HFFc6 (cell line): ENCODE data around the gene LGALS1. TPM values are rescaled to one million over a fixed set of nuclear protein-coding genes. Genes with fewer than 3 reads are reported as not detected.
A peak's percentile ranks its signal among the peaks of the same experiment; 100 is the strongest.
"Not testable (repeated sequence)": the region's sequence is repeated elsewhere in the genome, so short reads cannot be mapped to it uniquely, and the experiment has no call there.

Experiments
- DNase-seq: peaks from one replicate; pipeline ENCODE4 v3.0.0-alpha.2; 2018
- H3K27ac Mint-ChIP-seq: 2 replicates; pipeline ENCODE4 v1.8.0; 2020; ENCODE audit warnings: mild to moderate bottlenecking, mixed read lengths
- H3K27me3 Mint-ChIP-seq: 2 replicates; pipeline ENCODE4 v1.8.0; 2021; ENCODE audit warnings: mild to moderate bottlenecking, moderate library complexity, mixed read lengths; ENCODE audit not compliant: insufficient read depth
- H3K36me3 Mint-ChIP-seq: 2 replicates; pipeline ENCODE4 v1.8.0; 2021; ENCODE audit warnings: low read depth, mixed read lengths
- H3K4me1 Mint-ChIP-seq: 2 replicates; pipeline ENCODE4 v1.8.0; 2020; ENCODE audit warnings: low read depth, mixed read lengths
- H3K4me3 Mint-ChIP-seq: 2 replicates; pipeline ENCODE4 v1.8.0; 2020; ENCODE audit warnings: mild to moderate bottlenecking, moderate library complexity, mixed read lengths
- H3K9me3 Mint-ChIP-seq: 2 replicates; pipeline ENCODE4 v1.8.0; 2020; ENCODE audit warnings: mild to moderate bottlenecking, mixed read lengths
- total RNA-seq, 6 experiments: library from RNA; stranded (reverse); fragmentation: NEBNext Ultra II Directional; extraction: Animal tissue kit (Norgen Biotek cat#: 25700); gene quantifications; 2 replicates in 1 of 6; 3 replicates in 5 of 6; pipeline ENCODE4 v1.2.3, GENCODE V29; 2021
- TF ChIP-seq, protein P1 (sequence below): fragments of 200-600 bp; sonication (generic); IDR thresholded peaks from 2 replicates; pipeline ENCODE4 v1.5.0; 2021; ENCODE audit warnings: antibody characterized with exemption, mild to moderate bottlenecking

LGALS1 gene
- total RNA-seq, 6 experiments from 2014 or later: 5,326 to 7,192 (median 6,673) TPM

DNA sequence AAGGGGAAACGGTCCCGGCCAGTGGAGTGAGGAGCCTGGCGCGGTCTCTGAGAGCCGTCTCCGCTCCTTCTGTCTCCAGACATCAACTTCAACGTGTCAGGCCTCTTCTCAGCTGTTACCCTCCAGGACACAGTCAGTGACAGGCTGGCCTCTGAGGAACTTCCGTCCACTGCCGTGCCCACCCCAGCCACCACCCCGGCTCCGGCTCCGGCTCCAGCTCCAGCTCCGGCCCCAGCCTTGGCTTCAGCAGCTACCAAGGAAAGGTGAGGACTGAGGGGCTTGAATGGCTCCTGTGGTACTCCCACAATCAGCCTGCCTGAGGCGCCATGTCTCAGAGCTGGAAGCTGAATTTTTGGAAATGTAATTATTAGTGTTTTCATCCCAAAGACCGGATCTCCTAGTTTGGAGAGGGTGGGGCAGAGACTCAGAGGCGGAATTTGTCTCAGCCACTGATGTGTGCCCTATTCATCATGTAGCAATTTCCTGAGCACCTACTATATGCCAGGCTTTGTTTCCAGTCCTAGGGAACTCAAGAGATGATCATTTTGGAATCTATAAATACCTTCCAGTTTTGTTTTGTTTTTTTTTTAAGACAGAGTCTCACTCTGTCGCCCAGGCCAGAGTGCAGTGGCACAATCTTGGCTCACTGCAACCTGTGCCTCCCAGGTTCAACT, 24.8 kb upstream of the LGALS1 start:
- no peaks in the 10 kb centered on the region for H3K9me3 Mint-ChIP-seq
- TF ChIP-seq, protein P1, sequence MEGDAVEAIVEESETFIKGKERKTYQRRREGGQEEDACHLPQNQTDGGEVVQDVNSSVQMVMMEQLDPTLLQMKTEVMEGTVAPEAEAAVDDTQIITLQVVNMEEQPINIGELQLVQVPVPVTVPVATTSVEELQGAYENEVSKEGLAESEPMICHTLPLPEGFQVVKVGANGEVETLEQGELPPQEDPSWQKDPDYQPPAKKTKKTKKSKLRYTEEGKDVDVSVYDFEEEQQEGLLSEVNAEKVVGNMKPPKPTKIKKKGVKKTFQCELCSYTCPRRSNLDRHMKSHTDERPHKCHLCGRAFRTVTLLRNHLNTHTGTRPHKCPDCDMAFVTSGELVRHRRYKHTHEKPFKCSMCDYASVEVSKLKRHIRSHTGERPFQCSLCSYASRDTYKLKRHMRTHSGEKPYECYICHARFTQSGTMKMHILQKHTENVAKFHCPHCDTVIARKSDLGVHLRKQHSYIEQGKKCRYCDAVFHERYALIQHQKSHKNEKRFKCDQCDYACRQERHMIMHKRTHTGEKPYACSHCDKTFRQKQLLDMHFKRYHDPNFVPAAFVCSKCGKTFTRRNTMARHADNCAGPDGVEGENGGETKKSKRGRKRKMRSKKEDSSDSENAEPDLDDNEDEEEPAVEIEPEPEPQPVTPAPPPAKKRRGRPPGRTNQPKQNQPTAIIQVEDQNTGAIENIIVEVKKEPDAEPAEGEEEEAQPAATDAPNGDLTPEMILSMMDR: no peak
- no peak overlapping the region for H3K27ac Mint-ChIP-seq
- H3K4me1 Mint-ChIP-seq: no peaks in the 10 kb centered on the region
- peaks cover 2% of the 10 kb centered on the region; the same call in 1 of the 2 replicates for H3K27me3 Mint-ChIP-seq
- no peaks in the 10 kb centered on the region for H3K36me3 Mint-ChIP-seq
- DNase-seq: no peak
- H3K4me3 Mint-ChIP-seq: no peak overlapping the region

DNA sequence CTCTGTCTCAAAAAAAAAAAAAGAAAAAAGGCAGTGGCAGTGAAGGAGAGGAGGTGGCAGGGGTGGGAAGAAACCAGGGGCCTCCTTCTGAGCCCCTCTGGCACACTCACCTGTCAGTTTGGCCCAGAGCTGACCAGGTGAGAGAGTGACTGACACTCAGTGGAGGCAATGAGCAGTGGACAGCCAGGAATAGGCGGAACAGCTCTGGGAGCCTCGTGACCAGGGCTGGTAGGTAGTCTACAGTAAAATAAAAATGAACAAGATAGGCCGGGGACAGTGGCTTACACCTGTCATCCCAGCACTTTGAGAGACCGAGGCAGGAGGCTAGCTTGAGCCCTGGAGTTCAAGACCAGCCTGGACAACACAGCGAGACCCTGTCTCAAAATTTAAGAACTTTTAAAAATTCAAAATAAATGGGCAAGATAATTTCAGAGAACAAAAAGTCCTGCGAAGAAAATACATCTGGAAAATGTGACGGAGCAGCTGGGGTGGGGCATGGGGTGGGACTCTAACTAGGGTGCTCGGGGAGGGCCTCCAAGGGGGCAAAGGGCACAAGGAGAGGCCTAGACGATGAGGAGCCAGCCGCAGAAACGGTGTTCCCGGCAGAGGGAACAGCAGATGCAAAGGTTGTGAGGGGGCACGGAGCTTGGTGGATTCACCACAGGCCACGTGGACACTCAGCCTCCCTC, 20.7 kb upstream of the LGALS1 start:
- H3K36me3 Mint-ChIP-seq: no peaks in the 10 kb centered on the region
- no peak overlapping the region; the same call in 1 of the 2 replicates for H3K27ac Mint-ChIP-seq
- H3K9me3 Mint-ChIP-seq: no peaks in the 10 kb centered on the region
- H3K4me3 Mint-ChIP-seq: no peak overlapping the region
- H3K4me1 Mint-ChIP-seq: peaks cover 12% of the 10 kb centered on the region
- H3K27me3 Mint-ChIP-seq: no peaks in the 10 kb centered on the region
- no peak for DNase-seq
- TF ChIP-seq, protein P1: no peak

DNA sequence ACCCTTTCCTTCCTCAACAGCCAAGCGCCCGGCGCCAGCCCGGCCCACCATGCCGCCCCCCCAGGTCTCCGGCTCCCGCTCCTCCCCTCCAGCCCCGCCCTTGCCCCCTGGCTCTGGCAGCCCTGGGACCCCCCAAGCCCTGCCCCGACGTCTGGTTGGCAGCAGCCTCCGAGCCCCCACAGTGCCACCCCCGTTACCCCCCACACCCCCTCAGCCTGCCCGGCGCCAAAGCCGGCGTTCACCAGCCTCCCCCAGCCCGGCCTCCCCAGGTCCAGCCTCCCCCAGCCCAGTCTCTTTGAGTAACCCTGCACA, 20.2 kb upstream of the LGALS1 start:
- TF ChIP-seq, protein P1: no peak
- Mint-ChIP-seq H3K36me3 (no peaks in the 10 kb centered on the region), H3K4me3 (no peak overlapping the region), H3K4me1 (peaks cover 17% of the 10 kb centered on the region), H3K27me3 (no peaks in the 10 kb centered on the region), H3K27ac (no peak overlapping the region), H3K9me3 (no peaks in the 10 kb centered on the region)
- no peak for DNase-seq

DNA sequence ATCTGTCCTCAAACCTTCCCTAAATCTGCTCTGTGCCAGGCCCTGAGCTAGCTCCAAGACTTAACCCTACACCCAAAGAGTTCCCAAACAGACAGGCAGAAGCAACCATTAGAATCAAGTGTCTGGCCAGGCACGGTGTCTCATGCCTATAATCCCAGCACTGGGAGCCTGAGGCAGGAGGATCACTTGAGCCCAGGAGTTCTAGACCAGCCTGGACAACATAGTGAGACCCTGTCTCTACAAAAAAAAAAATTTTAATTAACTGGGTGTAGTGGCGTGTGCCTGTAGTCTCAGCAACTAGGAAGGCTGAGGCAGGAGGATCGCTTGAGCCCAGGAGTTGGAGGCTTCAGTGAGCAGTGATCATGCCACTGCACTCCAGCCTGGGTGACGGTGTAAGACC, 18.9 kb upstream of the LGALS1 start:
- not testable (repeated sequence) for DNase-seq, H3K4me3 Mint-ChIP-seq, H3K36me3 Mint-ChIP-seq, H3K9me3 Mint-ChIP-seq, H3K27me3 Mint-ChIP-seq
- Mint-ChIP-seq H3K27ac (peak overlapping the region; percentile 16; the same call in 1 of the 2 replicates), H3K4me1 (peaks cover 31% of the 10 kb centered on the region)

DNA sequence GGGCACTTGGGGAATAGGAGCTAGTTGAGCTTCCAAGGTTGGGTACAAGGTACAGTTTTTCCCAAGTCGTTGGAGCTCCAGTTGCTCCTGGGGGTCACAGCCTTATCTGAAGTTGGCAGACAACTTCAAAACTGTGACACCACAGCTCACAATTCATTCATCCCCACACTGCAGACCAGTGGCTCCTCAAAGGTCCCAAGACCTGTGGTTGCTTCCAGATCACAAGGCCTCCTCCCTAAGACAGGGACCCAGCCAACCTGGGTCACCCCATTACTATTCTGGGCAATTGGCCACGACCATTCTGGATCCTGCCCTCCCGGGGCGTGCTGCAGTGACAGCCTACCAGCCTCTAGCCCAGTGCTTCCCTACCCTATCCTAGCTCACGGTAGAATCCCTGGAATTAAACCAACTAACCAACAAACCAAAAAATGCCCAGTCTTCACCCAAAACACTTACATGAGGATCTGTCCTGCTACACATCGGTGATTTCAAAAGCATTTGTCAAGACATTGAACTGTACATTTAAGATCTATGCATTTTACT, 17.8 kb upstream of the LGALS1 start:
- peak; percentile 28 for DNase-seq
- TF ChIP-seq, protein P1: no peak
- Mint-ChIP-seq H3K36me3 (no peaks in the 10 kb centered on the region), H3K27me3 (no peaks in the 10 kb centered on the region; the same call in 1 of the 2 replicates), H3K4me3 (peak overlapping the region; percentile 92), H3K4me1 (peaks cover 40% of the 10 kb centered on the region), H3K9me3 (no peaks in the 10 kb centered on the region), H3K27ac (peak overlapping the region; percentile 93)
